ENCODE results near the gene CYP3A7. TPM values are rescaled to one million over a fixed set of nuclear protein-coding genes. Genes with fewer than 3 reads are reported as not detected.

CYP3A7 gene
- total and polyA plus RNA-seq, 2 of the 4 experiments (the other 2 are of a cell fraction): not detected

DNA sequence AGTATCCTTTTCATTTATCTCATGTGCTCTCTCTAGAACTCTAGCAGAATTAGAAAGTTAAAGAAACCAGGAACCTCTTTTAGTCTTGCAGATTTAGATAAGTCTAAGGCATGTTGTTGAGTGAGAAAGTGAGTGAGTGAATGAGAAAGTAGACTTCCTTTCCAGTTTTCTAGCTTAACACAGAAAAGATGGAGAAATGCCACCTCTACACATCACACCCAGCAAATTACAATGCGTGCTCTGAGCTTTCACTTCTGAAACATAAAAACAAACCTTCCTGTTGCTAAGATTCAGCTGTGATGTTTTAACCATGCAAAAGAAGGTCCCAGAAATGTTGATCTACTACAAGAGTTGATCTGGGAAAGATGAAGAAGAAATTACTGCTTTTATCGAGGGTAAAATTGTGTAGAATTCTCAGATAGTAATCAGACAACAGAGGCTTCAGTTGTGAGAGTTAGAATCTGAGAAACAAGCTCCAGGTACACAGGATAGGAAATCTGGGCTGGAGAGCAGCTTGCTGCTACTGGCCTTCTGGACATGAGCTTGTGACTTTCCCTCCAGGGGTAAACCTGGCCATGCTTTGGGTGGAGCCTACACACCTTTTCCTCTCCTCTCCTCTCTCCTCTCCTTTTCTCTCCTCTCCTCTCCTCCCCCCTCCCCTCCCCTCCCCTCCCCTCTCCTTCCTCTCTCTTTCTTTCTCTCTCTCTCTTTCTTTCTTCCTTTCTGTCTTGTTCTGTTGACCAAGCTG lies 59.8 kb downstream of the CYP3A7 start:
- no peak overlapping the region for H2AK5ac ChIP-seq (ENCODE audit: low read depth, low read length)
- no peak overlapping the region for H2AK9ac ChIP-seq (replicated peaks; ENCODE audit: low read depth, low read length, poor library complexity)
- no peak overlapping the region for H3K18ac ChIP-seq (ENCODE audit: low read depth, low read length)
- H2BK20ac ChIP-seq (ENCODE audit: low read depth, low read length): no peak overlapping the region
- no peaks in the 10 kb centered on the region for H4K20me1 ChIP-seq (ENCODE audit: insufficient read depth, low read length)
- no peak overlapping the region for H2BK15ac ChIP-seq (ENCODE audit: low read depth, low read length)
- in situ Hi-C loops (cut with MboI; ENCODE audit: low sequenced_read_pairs): no loop called here
- intact Hi-C loops (cut with micrococcal nuclease): no loop called here
- ChIA-PET CTCF (no interaction called here), POLR2A (ENCODE audit: unreplicated experiment) (no interaction called here)
- no peak overlapping the region for H4K91ac ChIP-seq (ENCODE audit: insufficient read depth, low read depth, low read length)
- H3K4me3 ChIP-seq (ENCODE audit: insufficient read depth, low read depth, low read length): no peak overlapping the region
- H3K56ac ChIP-seq (ENCODE audit: extremely low read depth, insufficient read depth, low read length): no peak overlapping the region
- no peak overlapping the region for H3K14ac ChIP-seq (replicated peaks; ENCODE audit: low read depth, low read length)
- no peaks in the 10 kb centered on the region; the same call in 1 of the 2 replicates for H3K9me1 ChIP-seq (ENCODE audit: insufficient read depth, low read length)
- WGBS, 2 experiments (ENCODE audit: extremely low coverage in 2 of 2, insufficient read length in 1 of 2): no CpG with 5 or more reads among the region's 2 CpGs
- no peak overlapping the region for H3K23ac ChIP-seq (ENCODE audit: low read depth, low read length)
- H3K9ac ChIP-seq (ENCODE audit: low read depth, low read length): no peak overlapping the region
- BruUV-seq (replicated peaks): no TSS peak
- H4K5ac ChIP-seq (ENCODE audit: low read depth, low read length): no peak overlapping the region
- no peak overlapping the region for H3K4me2 ChIP-seq (ENCODE audit: low read depth, low read length)
- ATAC-seq (ENCODE audit: low read depth): no peak
- no peak for DNase-seq
- no peaks in the 10 kb centered on the region for H3K4me1 ChIP-seq (ENCODE audit: control insufficient read depth, insufficient read depth, low read length)
- no peak overlapping the region for H2AFZ ChIP-seq (replicated peaks; ENCODE audit: low read length, poor library complexity)
- no peaks in the 10 kb centered on the region for H3K9me3 ChIP-seq (ENCODE audit: control insufficient read depth, insufficient read depth, low read length)
- no peak for TF ChIP-seq CHD1 (IDR thresholded peaks at IDR 0.05; ENCODE audit: low read depth, low read length)
- TF ChIP-seq RCOR1 (IDR thresholded peaks at IDR 0.05; ENCODE audit: insufficient replicate concordance, low read length): no peak
- no peak for TF ChIP-seq FOS (IDR thresholded peaks at IDR 0.05; ENCODE audit: low read depth, low read length)
- TF ChIP-seq RFX5 (IDR thresholded peaks at IDR 0.05; ENCODE audit: low read depth, low read length): no peak
- TF ChIP-seq, protein P1, sequence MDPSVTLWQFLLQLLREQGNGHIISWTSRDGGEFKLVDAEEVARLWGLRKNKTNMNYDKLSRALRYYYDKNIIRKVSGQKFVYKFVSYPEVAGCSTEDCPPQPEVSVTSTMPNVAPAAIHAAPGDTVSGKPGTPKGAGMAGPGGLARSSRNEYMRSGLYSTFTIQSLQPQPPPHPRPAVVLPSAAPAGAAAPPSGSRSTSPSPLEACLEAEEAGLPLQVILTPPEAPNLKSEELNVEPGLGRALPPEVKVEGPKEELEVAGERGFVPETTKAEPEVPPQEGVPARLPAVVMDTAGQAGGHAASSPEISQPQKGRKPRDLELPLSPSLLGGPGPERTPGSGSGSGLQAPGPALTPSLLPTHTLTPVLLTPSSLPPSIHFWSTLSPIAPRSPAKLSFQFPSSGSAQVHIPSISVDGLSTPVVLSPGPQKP (IDR thresholded peaks at IDR 0.05; ENCODE audit: borderline replicate concordance, low read depth, low read length): no peak
- TF ChIP-seq, protein P2, sequence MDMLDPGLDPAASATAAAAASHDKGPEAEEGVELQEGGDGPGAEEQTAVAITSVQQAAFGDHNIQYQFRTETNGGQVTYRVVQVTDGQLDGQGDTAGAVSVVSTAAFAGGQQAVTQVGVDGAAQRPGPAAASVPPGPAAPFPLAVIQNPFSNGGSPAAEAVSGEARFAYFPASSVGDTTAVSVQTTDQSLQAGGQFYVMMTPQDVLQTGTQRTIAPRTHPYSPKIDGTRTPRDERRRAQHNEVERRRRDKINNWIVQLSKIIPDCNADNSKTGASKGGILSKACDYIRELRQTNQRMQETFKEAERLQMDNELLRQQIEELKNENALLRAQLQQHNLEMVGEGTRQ (IDR thresholded peaks at IDR 0.05; ENCODE audit: low read depth, low read length): no peak
- no peak overlapping the region for H3K4ac ChIP-seq (ENCODE audit: low read depth, low read length)
- H4K8ac ChIP-seq (ENCODE audit: low read depth in 2 of 2, low read length in 2 of 2): no peak overlapping the region
- dilution Hi-C loops (cut with HindIII; ENCODE audit: low sequenced_read_pairs, unreplicated experiment): no loop called here
- H2BK5ac ChIP-seq (ENCODE audit: low read depth, low read length, poor library complexity, severe bottlenecking): no peak overlapping the region
- no peaks in the 10 kb centered on the region for H3K36me3 ChIP-seq (ENCODE audit: control insufficient read depth, insufficient read depth, low read length)
- no peak overlapping the region for H3K27ac ChIP-seq (ENCODE audit: insufficient read depth, low read length)
- H3K27me3 ChIP-seq (ENCODE audit: control insufficient read depth, insufficient read depth, low read length): no peaks in the 10 kb centered on the region; the same call in 1 of the 2 replicates
- no peak overlapping the region for H2BK120ac ChIP-seq (ENCODE audit: low read depth, low read length)
- H3K79me1 ChIP-seq (ENCODE audit: low read depth in 1 of 2, low read length in 2 of 2): no peaks in the 10 kb centered on the region

All from IMR-90 (cell line).